ENCODE data around the gene PLSCR3. TPM values are rescaled to one million over a fixed set of nuclear protein-coding genes. Genes with fewer than 3 reads are reported as not detected.

Gene PLSCR3
- total and polyA plus RNA-seq, 7 donors, result 13.9 to 20.5 (median 16.2) TPM

- ATAC-seq (no peak), DNase-seq (no peak)
- Histone ChIP-seq H3K4me1 (no peaks in the 10 kb centered on the region), H3K27me3 (ENCODE audit: insufficient read depth in 3 of 3, low read length in 2 of 3) (no peaks in the 10 kb centered on the region), H3K9me3 (no peaks in the 10 kb centered on the region), H3K27ac (no peak within 1 kb of the TSS), H3K36me3 (ENCODE audit: insufficient read depth in 1 of 2, low read depth in 1 of 2) (no peaks in the 10 kb centered on the region), H3K4me3 (no peak within 1 kb of the TSS)
- WGBS, 3 donors, result 75 to 79% (median 77%) methylated on average over 17 of the region's 17 CpGs
- TF ChIP-seq CTCF (IDR thresholded peaks at IDR 0.05), result no peak
- intact Hi-C loops (cut with DNase I), result no loop called here
Observed at GRCh38 chr17:7419819-7420610, 25.7 kb upstream of the PLSCR3 start, which contains the start of gene SPEM1. TSS of gene SPEM1 (plus strand) at chr17:7420324. CDS start at chr17:7420385, 61 bp downstream.

DNA sequence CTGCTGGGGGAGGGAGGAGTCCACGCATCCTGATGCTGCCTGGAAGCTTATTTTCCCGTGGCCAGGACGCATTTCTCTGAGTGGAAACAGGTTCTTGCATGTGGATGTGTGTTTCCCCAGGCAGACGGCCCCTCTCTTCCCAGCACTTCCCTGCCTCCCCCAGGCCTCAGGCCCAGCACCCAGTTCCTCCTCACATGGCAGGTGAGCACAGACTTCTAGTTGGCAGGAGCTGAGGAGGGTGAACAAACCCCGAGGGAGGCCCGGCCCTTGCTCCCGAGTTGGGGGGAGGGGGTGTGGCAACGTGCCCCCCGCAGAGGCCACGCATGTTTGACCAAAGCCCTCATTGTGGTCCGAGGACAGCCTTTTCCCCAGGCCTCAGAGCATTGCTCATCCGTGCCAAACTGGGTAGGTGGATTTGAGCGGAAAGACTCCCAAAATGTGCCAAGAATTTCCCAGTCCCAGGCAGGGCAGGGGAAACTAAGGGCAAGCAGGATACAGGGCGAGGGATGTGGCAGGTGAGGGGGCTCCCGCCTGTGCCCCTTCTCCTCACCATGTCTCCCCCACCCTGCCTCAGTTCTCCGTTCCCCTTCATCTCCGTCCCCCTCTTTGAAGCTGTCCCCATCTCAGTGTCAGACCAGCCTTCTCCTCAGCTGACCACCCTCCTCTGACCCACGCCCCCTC is 24.3 kb upstream of the PLSCR3 start:
- H3K4me1 ChIP-seq, result no peaks in the 10 kb centered on the region
- no peak overlapping the region for H3K27ac ChIP-seq
- TF ChIP-seq CTCF (IDR thresholded peaks at IDR 0.05), result no peak
- ATAC-seq, result no peak
- WGBS, 3 donors, result 65 to 71% (median 68%) methylated on average over 17 to 18 of the region's 18 CpGs
- DNase-seq, result no peak
- H3K27me3 ChIP-seq (ENCODE audit: insufficient read depth in 3 of 3, low read length in 2 of 3), result no peaks in the 10 kb centered on the region
- intact Hi-C loops (cut with DNase I), result no loop called here
- peaks cover 0 to 5% of the 10 kb centered on the region in 2 donors for H3K36me3 ChIP-seq (ENCODE audit: insufficient read depth in 1 of 2, low read depth in 1 of 2)
- no peak overlapping the region for H3K4me3 ChIP-seq
- no peaks in the 10 kb centered on the region for H3K9me3 ChIP-seq

DNA sequence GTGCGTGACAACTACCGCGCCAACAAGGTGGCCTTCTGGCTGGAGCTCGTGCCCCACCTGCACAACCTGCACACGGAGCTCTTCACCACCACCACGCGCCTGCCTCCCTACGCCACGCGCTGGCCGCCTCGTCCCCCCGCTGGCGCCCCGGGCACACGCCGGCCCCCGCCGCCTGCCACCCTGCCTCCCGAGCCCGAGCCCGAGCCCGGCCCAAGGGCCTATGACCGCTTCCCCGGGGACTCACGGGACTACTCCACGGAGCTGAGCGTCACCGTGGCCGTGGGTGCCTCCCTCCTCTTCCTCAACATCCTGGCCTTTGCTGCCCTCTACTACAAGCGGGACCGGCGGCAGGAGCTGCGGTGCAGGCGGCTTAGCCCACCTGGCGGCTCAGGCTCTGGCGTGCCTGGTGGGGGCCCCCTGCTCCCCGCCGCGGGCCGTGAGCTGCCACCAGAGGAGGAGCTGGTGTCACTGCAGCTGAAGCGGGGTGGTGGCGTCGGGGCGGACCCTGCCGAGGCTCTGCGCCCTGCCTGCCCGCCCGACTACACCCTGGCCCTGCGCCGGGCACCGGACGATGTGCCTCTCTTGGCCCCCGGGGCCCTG is 22.8 kb upstream of the PLSCR3 start:
- Histone ChIP-seq H3K27me3 (ENCODE audit: insufficient read depth in 3 of 3, low read length in 2 of 3) (no peaks in the 10 kb centered on the region), H3K9me3 (no peaks in the 10 kb centered on the region), H3K4me1 (no peaks in the 10 kb centered on the region), H3K27ac (no peak overlapping the region), H3K36me3 (ENCODE audit: insufficient read depth in 1 of 2, low read depth in 1 of 2) (peaks cover 0 to 5% of the 10 kb centered on the region in 2 donors), H3K4me3 (no peak overlapping the region)
- no peak for TF ChIP-seq CTCF (IDR thresholded peaks at IDR 0.05)
- no peak for DNase-seq
- no peak for ATAC-seq
- intact Hi-C loops (cut with DNase I), result no loop called here
- WGBS, 3 donors, result 95% methylated on average over 41 to 54 of the region's 54 CpGs

- Histone ChIP-seq H3K27me3 (ENCODE audit: insufficient read depth in 3 of 3, low read length in 2 of 3) (no peaks in the 10 kb centered on the region), H3K4me1 (no peaks in the 10 kb centered on the region), H3K9me3 (no peaks in the 10 kb centered on the region), H3K4me3 (no peak overlapping the region), H3K27ac (no peak overlapping the region), H3K36me3 (ENCODE audit: insufficient read depth in 1 of 2, low read depth in 1 of 2) (peaks cover 0 to 5% of the 10 kb centered on the region in 2 donors)
- intact Hi-C loops (cut with DNase I), result no loop called here
- DNase-seq (no peak), ATAC-seq (no peak)
- WGBS, 3 donors, result 80 to 84% (median 81%) methylated on average over 6 of the region's 6 CpGs
- no peak for TF ChIP-seq CTCF (IDR thresholded peaks at IDR 0.05)
Observed at GRCh38 chr17:7416323-7416722, 22.0 kb upstream of the PLSCR3 start.
